HCT116 (cell line): ENCODE measurements around the gene PDE2A.

Experiments
- CTCF ChIP-seq, 3 experiments: fragments of 200-600 bp in 1 of 3; sonication (generic) in 1 of 3; IDR thresholded peaks in 2 of 3; conservative IDR thresholded peaks in 1 of 3; 2 replicates each; pipeline ENCODE4 v1.5.1; 2012 to 2017; ENCODE audit warnings: low read depth in 2 of 3, low read length in 2 of 3, antibody characterized with exemption in 1 of 3, borderline replicate concordance in 1 of 3, control low read depth in 1 of 3, mild to moderate bottlenecking in 1 of 3, mixed read lengths in 1 of 3, mixed run types in 1 of 3, moderate library complexity in 1 of 3; ENCODE audit not compliant: insufficient read depth in 1 of 3
- ELF1 ChIP-seq: IDR thresholded peaks from 2 replicates; pipeline ENCODE4 v1.6.1; 2012; ENCODE audit warnings: low read depth, borderline replicate concordance
- EZH2 ChIP-seq: fragments of 200-600 bp; sonication (generic); IDR thresholded peaks from 2 replicates; pipeline ENCODE4 v1.6.1; 2017; ENCODE audit warnings: antibody characterized with exemption, mixed run types
- EZH2phosphoT487 ChIP-seq: fragments of 200-600 bp; IDR thresholded peaks from 2 replicates; pipeline ENCODE4 v1.6.1; 2018; ENCODE audit warnings: antibody characterized with exemption, borderline replicate concordance
- FOSL1 ChIP-seq: IDR thresholded peaks from 2 replicates; pipeline ENCODE4 v1.6.1; 2012; ENCODE audit warnings: low read depth
- POLR2A ChIP-seq: IDR thresholded peaks from 2 replicates; pipeline ENCODE4 v1.7.0; 2011; ENCODE audit warnings: borderline replicate concordance; ENCODE audit not compliant: insufficient read depth, insufficient read length; ENCODE audit errors: extremely low read depth
- SP1 ChIP-seq: IDR thresholded peaks from 2 replicates; pipeline ENCODE4 v1.6.1; 2012; ENCODE audit warnings: low read depth
- YY1 ChIP-seq: IDR thresholded peaks from 2 replicates; pipeline ENCODE4 v1.6.1; 2011; ENCODE audit warnings: low read length, low read depth, moderate library complexity, mild to moderate bottlenecking; ENCODE audit not compliant: insufficient replicate concordance; ENCODE audit errors: extremely low read depth
- ZNF274 ChIP-seq: fragments of 200-500 bp; sonication (Bioruptor generic); IDR thresholded peaks from 2 replicates; pipeline ENCODE4 v1.6.1; 2014; ENCODE audit warnings: mild to moderate bottlenecking, low read depth, low read length, inconsistent platforms
- TF ChIP-seq, protein P1 (sequence below): IDR thresholded peaks from 2 replicates; pipeline ENCODE4 v1.6.1; 2012; ENCODE audit warnings: low read depth

DNA sequence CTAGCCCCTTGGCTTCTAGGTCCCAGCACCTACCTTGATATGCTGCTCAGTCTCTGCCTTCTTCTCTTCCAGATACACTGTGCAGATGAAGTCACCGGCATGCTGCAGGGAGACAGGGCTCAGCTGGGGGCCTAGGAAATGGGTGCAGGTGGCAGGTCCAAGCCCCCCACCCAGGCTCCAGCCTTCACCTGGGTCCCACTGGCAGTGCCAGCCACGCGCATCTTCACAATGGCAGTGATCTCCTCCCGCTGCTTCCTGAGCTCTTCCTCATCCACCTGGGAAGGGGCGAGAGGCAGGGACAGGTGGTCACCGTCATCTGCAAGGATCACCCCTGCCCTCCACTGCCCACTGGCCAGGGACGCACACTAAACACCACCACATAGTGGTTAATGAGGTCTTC, 21.1 kb upstream of the PDE2A start:
- TF ChIP-seq EZH2, result no peak
- TF ChIP-seq ELF1, result no peak
- TF ChIP-seq CTCF (IDR thresholded peaks at IDR 0.05 in 2 of 3, conservative IDR thresholded peaks at IDR 0.05 in 1 of 3; ENCODE audit: borderline replicate concordance in 1 of 3, insufficient read depth in 1 of 3, low read depth in 2 of 3, low read length in 2 of 3), result no peak
- no peak for TF ChIP-seq EZH2phosphoT487
- no peak for TF ChIP-seq YY1
- TF ChIP-seq POLR2A, result no peak
- no peak for TF ChIP-seq ZNF274
- no peak for TF ChIP-seq SP1
- TF ChIP-seq, protein P1, sequence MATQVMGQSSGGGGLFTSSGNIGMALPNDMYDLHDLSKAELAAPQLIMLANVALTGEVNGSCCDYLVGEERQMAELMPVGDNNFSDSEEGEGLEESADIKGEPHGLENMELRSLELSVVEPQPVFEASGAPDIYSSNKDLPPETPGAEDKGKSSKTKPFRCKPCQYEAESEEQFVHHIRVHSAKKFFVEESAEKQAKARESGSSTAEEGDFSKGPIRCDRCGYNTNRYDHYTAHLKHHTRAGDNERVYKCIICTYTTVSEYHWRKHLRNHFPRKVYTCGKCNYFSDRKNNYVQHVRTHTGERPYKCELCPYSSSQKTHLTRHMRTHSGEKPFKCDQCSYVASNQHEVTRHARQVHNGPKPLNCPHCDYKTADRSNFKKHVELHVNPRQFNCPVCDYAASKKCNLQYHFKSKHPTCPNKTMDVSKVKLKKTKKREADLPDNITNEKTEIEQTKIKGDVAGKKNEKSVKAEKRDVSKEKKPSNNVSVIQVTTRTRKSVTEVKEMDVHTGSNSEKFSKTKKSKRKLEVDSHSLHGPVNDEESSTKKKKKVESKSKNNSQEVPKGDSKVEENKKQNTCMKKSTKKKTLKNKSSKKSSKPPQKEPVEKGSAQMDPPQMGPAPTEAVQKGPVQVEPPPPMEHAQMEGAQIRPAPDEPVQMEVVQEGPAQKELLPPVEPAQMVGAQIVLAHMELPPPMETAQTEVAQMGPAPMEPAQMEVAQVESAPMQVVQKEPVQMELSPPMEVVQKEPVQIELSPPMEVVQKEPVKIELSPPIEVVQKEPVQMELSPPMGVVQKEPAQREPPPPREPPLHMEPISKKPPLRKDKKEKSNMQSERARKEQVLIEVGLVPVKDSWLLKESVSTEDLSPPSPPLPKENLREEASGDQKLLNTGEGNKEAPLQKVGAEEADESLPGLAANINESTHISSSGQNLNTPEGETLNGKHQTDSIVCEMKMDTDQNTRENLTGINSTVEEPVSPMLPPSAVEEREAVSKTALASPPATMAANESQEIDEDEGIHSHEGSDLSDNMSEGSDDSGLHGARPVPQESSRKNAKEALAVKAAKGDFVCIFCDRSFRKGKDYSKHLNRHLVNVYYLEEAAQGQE, result no peak
- no peak for TF ChIP-seq FOSL1
